GM10266 (cell line): ENCODE measurements around the gene ST13.
"Not testable (repeated sequence)": the region's sequence is repeated elsewhere in the genome, so short reads cannot be mapped to it uniquely, and the experiment has no call there.

Experiments
- DNase-seq: peaks from one replicate; pipeline ENCODE4 v3.0.0; 2012; ENCODE audit errors: extremely low spot score
- TF ChIP-seq, protein P1 (sequence below): IDR thresholded peaks from 2 replicates; pipeline ENCODE4 v1.5.1; 2012; ENCODE audit warnings: mild to moderate bottlenecking, low read depth; ENCODE audit not compliant: control insufficient read depth, insufficient read depth; ENCODE audit errors: missing control alignments

ST13 gene

GRCh38 chr22:40803321-40803720 lies 53.1 kb downstream of the ST13 start:
- DNase-seq, result no peak

GRCh38 chr22:40799008-40799407 lies 57.4 kb downstream of the ST13 start:
- no peak for DNase-seq
- TF ChIP-seq, protein P1, sequence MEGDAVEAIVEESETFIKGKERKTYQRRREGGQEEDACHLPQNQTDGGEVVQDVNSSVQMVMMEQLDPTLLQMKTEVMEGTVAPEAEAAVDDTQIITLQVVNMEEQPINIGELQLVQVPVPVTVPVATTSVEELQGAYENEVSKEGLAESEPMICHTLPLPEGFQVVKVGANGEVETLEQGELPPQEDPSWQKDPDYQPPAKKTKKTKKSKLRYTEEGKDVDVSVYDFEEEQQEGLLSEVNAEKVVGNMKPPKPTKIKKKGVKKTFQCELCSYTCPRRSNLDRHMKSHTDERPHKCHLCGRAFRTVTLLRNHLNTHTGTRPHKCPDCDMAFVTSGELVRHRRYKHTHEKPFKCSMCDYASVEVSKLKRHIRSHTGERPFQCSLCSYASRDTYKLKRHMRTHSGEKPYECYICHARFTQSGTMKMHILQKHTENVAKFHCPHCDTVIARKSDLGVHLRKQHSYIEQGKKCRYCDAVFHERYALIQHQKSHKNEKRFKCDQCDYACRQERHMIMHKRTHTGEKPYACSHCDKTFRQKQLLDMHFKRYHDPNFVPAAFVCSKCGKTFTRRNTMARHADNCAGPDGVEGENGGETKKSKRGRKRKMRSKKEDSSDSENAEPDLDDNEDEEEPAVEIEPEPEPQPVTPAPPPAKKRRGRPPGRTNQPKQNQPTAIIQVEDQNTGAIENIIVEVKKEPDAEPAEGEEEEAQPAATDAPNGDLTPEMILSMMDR, result no peak

More at GRCh38 chr22:40803321-40803720, 53.1 kb downstream of the ST13 start:
- TF ChIP-seq, protein P1, result no peak

DNA sequence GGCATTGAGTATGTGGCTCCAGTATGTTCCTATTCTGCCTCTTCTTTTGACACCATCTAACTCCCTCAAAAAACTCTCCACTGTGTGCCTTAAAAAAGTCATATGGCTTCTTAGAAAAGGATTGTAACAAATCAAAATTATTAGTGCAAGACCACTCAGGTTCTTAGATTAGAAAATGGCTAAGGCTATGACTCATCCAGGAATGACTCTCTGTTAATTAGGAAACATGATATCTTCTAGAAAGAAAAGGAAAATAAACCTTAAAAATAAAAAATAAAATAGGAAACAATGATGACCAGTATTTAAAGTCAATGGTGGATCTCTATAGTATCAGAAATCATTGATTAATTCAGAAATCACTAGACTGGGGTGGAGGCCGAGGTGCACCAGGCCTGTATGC lies 59.0 kb downstream of the ST13 start:
- no peak for DNase-seq
- TF ChIP-seq, protein P1, result no peak

DNA sequence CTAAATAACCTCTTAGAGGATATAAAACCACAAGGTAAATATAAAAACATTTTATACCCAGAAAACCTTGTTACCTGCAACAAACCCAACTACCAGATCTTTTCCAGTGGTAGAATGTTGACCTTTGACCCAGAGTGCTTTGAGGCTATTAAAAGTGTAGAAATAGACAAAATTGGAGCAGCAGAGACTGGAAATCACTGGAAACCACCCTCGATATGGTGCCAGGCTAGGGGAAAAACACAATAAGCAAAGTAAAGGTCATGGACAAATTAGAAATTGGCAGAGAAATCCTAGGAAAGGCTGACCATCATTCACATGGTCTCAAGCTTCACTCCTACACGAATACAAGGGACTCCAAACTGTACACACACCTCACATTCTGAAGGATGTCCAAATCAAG lies 64.0 kb downstream of the ST13 start:
- DNase-seq, result no peak
- TF ChIP-seq, protein P1, result no peak

GRCh38 chr22:40791241-40791640 lies 65.2 kb downstream of the ST13 start:
- no peak for DNase-seq
- TF ChIP-seq, protein P1, result no peak

DNA sequence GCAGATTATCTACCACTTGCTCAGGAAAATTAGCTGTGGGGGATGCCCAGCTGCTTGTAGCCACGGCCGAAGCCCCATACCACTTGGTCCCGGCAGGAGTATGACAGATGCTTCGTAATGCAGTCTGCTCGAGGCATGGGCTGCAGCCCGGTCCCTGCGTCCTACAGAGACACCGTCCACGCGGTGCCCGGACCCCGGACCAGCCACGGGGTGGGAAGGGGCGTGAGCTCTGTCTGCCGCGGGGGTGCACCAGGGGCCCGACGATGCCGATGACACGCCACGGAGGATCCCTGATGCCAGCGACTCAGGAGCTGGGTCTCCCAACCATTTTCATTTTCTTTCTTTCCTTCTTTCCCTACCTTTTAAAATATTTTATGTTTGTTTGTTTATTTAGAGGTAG lies 67.3 kb downstream of the ST13 start:
- DNase-seq, result no peak
- TF ChIP-seq, protein P1, result no peak

DNA sequence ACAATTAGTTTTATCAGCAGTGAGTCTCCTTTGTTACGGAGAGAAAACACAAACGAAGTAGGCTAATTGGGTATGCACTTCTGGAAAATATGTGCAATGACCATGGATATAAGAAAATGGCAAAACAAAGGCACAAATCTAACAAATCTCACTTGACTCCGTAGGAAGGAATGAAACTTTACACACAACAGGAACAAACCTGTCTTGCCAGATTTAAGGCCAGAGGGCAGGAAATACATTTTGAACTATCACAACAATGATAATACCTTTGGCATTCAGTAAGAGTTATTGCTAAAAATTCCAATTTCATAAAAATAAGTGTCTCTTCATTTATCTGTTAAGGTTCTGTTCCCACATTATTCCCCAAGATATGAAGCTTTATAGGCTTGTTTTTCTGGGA lies 73.9 kb downstream of the ST13 start:
- DNase-seq, result no peak
- TF ChIP-seq, protein P1, result no peak

- not testable (repeated sequence) for DNase-seq
Measured at GRCh38 chr22:40781749-40782148, 74.7 kb downstream of the ST13 start.
